ENCODE data around the gene KHDC4. TPM values are rescaled to one million over a fixed set of nuclear protein-coding genes. Genes with fewer than 3 reads are reported as not detected.

KHDC4 gene
- polyA plus RNA-seq (ENCODE audit: insufficient read length in 4 of 4): 10 to 100 TPM; 48.7 to 61.0 (median 50.7) TPM

GRCh38 chr1:155934097-155934935 lies at the start of gene KHDC4:
Gene KHDC4 (minus strand): TSS chr1:155934413. CDS start chr1:155934373, 40 bp downstream.
- peak; percentile 93 to 99 (median 98) for DNase-seq (ENCODE audit: low read depth in 4 of 4, low spot score in 3 of 4)

GRCh38 chr1:155983191-155984024 lies 49.2 kb upstream of the KHDC4 start:
- DNase-seq (ENCODE audit: low read depth in 4 of 4, low spot score in 3 of 4): no peak

GRCh38 chr1:155982106-155982505 lies 47.9 kb upstream of the KHDC4 start:
- DNase-seq (ENCODE audit: low read depth in 4 of 4, low spot score in 3 of 4): no peak

- DNase-seq (ENCODE audit: low read depth in 4 of 4, low spot score in 3 of 4): no peak
Observed at GRCh38 chr1:155981266-155982088, 47.3 kb upstream of the KHDC4 start.

- no peak for DNase-seq (ENCODE audit: low read depth in 4 of 4, low spot score in 3 of 4)
Observed at GRCh38 chr1:155979597-155980343, 45.6 kb upstream of the KHDC4 start.

- no peak for DNase-seq (ENCODE audit: low read depth in 4 of 4, low spot score in 3 of 4)
Observed at GRCh38 chr1:155978973-155979429, 44.8 kb upstream of the KHDC4 start.

- no peak for DNase-seq (ENCODE audit: low read depth in 4 of 4, low spot score in 3 of 4)
Observed at GRCh38 chr1:155978325-155978972, 44.2 kb upstream of the KHDC4 start, which contains the start of gene ARHGEF2. Gene ARHGEF2 (minus strand): TSS chr1:155978547. CDS start chr1:155978427, 120 bp downstream.

GRCh38 chr1:155977690-155978324 lies 43.6 kb upstream of the KHDC4 start:
- no peak for DNase-seq (ENCODE audit: low read depth in 4 of 4, low spot score in 3 of 4)

- DNase-seq (ENCODE audit: low read depth in 4 of 4, low spot score in 3 of 4): no peak
Observed at GRCh38 chr1:155976913-155977689, 42.9 kb upstream of the KHDC4 start.

- no peak for DNase-seq (ENCODE audit: low read depth in 4 of 4, low spot score in 3 of 4)
Observed at GRCh38 chr1:155976062-155976912, 42.1 kb upstream of the KHDC4 start.

- no peak for DNase-seq (ENCODE audit: low read depth in 4 of 4, low spot score in 3 of 4)
Observed at GRCh38 chr1:155975375-155976061, 41.3 kb upstream of the KHDC4 start.

GRCh38 chr1:155974208-155975115 lies 40.2 kb upstream of the KHDC4 start:
- no peak for DNase-seq (ENCODE audit: low read depth in 4 of 4, low spot score in 3 of 4)

- no peak for DNase-seq (ENCODE audit: low read depth in 4 of 4, low spot score in 3 of 4)
Observed at GRCh38 chr1:155973723-155974122, 39.5 kb upstream of the KHDC4 start.

GRCh38 chr1:155971910-155972809 lies 37.9 kb upstream of the KHDC4 start:
- no peak for DNase-seq (ENCODE audit: low read depth in 4 of 4, low spot score in 3 of 4)
